ENCODE data around the gene SOWAHB. TPM values are rescaled to one million over a fixed set of nuclear protein-coding genes. Genes with fewer than 3 reads are reported as not detected.

Gene SOWAHB
- total and polyA plus RNA-seq, 7 donors = under 0.01 to 12.3 (median 7.8) TPM; not detected in 2

GRCh38 chr4:76939184-76939583 lies 41.2 kb upstream of the SOWAHB start:
- H3K4me1 ChIP-seq = no peaks in the 10 kb centered on the region
- no peak for DNase-seq
- no peak overlapping the region for H3K27ac ChIP-seq
- no peaks in the 10 kb centered on the region for H3K36me3 ChIP-seq
- whole genome bisulfite sequencing, 2 donors = 73 to 81% methylated on average over 2 of the region's 2 CpGs
- intact Hi-C loops (cut with DNase I) = no loop called here
- peaks cover 0 to 3% (median 0%) of the 10 kb centered on the region in 4 donors for H3K9me3 ChIP-seq
- H3K27me3 ChIP-seq = no peaks in the 10 kb centered on the region
- H3K4me3 ChIP-seq = no peak overlapping the region
- TF ChIP-seq CTCF (IDR thresholded peaks at IDR 0.05) (no peak), POLR2A (IDR thresholded peaks at IDR 0.05) (no peak), EP300 (IDR thresholded peaks at IDR 0.05) (no peak), POLR2AphosphoS5 (IDR thresholded peaks at IDR 0.05) (no peak)

GRCh38 chr4:76931576-76932276 lies 33.8 kb upstream of the SOWAHB start:
- Histone ChIP-seq H3K36me3 (no peaks in the 10 kb centered on the region), H3K27ac (no peak overlapping the region), H3K27me3 (no peaks in the 10 kb centered on the region), H3K4me3 (no peak overlapping the region), H3K9me3 (no peaks in the 10 kb centered on the region), H3K4me1 (no peaks in the 10 kb centered on the region)
- WGBS, 2 donors = 45 to 76% methylated on average over 7 of the region's 7 CpGs
- intact Hi-C loops (cut with DNase I) = no loop called here
- no peak for TF ChIP-seq POLR2AphosphoS5 (IDR thresholded peaks at IDR 0.05)
- no peak for TF ChIP-seq POLR2A (IDR thresholded peaks at IDR 0.05)
- TF ChIP-seq EP300 (IDR thresholded peaks at IDR 0.05) = no peak
- no peak for TF ChIP-seq CTCF (IDR thresholded peaks at IDR 0.05)
- DNase-seq = no peak

GRCh38 chr4:76931087-76931486 lies 33.1 kb upstream of the SOWAHB start:
- TF ChIP-seq POLR2AphosphoS5 (IDR thresholded peaks at IDR 0.05) (no peak), POLR2A (IDR thresholded peaks at IDR 0.05) (no peak), CTCF (IDR thresholded peaks at IDR 0.05) (no peak), EP300 (IDR thresholded peaks at IDR 0.05) (no peak)
- Histone ChIP-seq H3K27ac (no peak overlapping the region), H3K27me3 (no peaks in the 10 kb centered on the region), H3K9me3 (no peaks in the 10 kb centered on the region), H3K36me3 (no peaks in the 10 kb centered on the region), H3K4me3 (no peak overlapping the region), H3K4me1 (no peaks in the 10 kb centered on the region)
- intact Hi-C loops (cut with DNase I) = no loop called here
- DNase-seq = no peak

GRCh38 chr4:76930685-76931084 lies 32.7 kb upstream of the SOWAHB start:
- no peak overlapping the region for H3K4me3 ChIP-seq
- no peaks in the 10 kb centered on the region for H3K4me1 ChIP-seq
- H3K27ac ChIP-seq = no peak overlapping the region
- H3K36me3 ChIP-seq = no peaks in the 10 kb centered on the region
- DNase-seq = no peak
- whole genome bisulfite sequencing, 2 donors = 77 to 79% methylated on average over 2 of the region's 2 CpGs
- H3K9me3 ChIP-seq = no peaks in the 10 kb centered on the region
- intact Hi-C loops (cut with DNase I) = no loop called here
- no peak for TF ChIP-seq CTCF (IDR thresholded peaks at IDR 0.05)
- no peaks in the 10 kb centered on the region for H3K27me3 ChIP-seq

GRCh38 chr4:76926841-76927240 lies 28.9 kb upstream of the SOWAHB start:
- Histone ChIP-seq H3K27me3 (no peaks in the 10 kb centered on the region), H3K36me3 (no peaks in the 10 kb centered on the region), H3K27ac (no peak overlapping the region), H3K4me1 (no peaks in the 10 kb centered on the region), H3K4me3 (no peak overlapping the region), H3K9me3 (no peaks in the 10 kb centered on the region)
- WGBS, 2 donors = 88 to 95% methylated on average over 6 of the region's 6 CpGs
- TF ChIP-seq CTCF (IDR thresholded peaks at IDR 0.05) (no peak), POLR2A (IDR thresholded peaks at IDR 0.05) (no peak), POLR2AphosphoS5 (IDR thresholded peaks at IDR 0.05) (no peak)
- no peak for DNase-seq
- intact Hi-C loops (cut with DNase I) = no loop called here
